HepG2 (cell line): ENCODE results near the gene KLHL35. TPM values are rescaled to one million over a fixed set of nuclear protein-coding genes. Genes with fewer than 3 reads are reported as not detected.
A peak's percentile ranks its signal among the peaks of the same experiment; 100 is the strongest.

Experiments used
- AGO2 ChIP-seq: fragments of 200-400 bp; formaldehyde crosslinking; optimal IDR thresholded peaks from 2 replicates; pipeline ENCODE3; 2017; ENCODE audit warnings: mild to moderate bottlenecking, low read depth, low read length, moderate library complexity
- AKNA ChIP-seq: sonication (generic); formaldehyde crosslinking; IDR thresholded peaks from 2 replicates; pipeline ENCODE4 v1.4.0; 2020; ENCODE audit warnings: missing genetic modification reagents, borderline replicate concordance
- ARNT2 ChIP-seq: sonication (generic); formaldehyde crosslinking; IDR thresholded peaks from 2 replicates; pipeline ENCODE4 v1.8.0; 2022; ENCODE audit warnings: mild to moderate bottlenecking, low read depth, missing genetic modification reagents, moderate library complexity
- CTCF ChIP-seq: sonication (generic); formaldehyde crosslinking; IDR thresholded peaks from 2 replicates; pipeline ENCODE4 v1.5.0; 2020; ENCODE audit warnings: mild to moderate bottlenecking, missing genetic modification reagents, moderate library complexity
- EHMT2 ChIP-seq: fragments of 200-600 bp; sonication (generic); IDR thresholded peaks from 2 replicates; pipeline ENCODE4 v1.7.0; 2017; ENCODE audit warnings: antibody characterized with exemption, low read depth, low read length, borderline replicate concordance
- HOXA7 ChIP-seq: sonication (generic); formaldehyde crosslinking; IDR thresholded peaks from 2 replicates; pipeline ENCODE4 v1.8.1; 2022; ENCODE audit warnings: mild to moderate bottlenecking, missing genetic modification reagents, moderate library complexity
- MYC ChIP-seq: sonication (generic); formaldehyde crosslinking; IDR thresholded peaks from 2 replicates; pipeline ENCODE4 v1.9.0; 2021; ENCODE audit warnings: missing genetic modification reagents, borderline replicate concordance
- SMAD3 ChIP-seq: sonication (generic); formaldehyde crosslinking; IDR thresholded peaks from 2 replicates; pipeline ENCODE4 v1.4.0; 2020; ENCODE audit warnings: missing genetic modification reagents
- TBX2 ChIP-seq: sonication (generic); formaldehyde crosslinking; IDR thresholded peaks from 2 replicates; pipeline ENCODE4 v1.5.0; 2020; ENCODE audit warnings: missing genetic modification reagents, mild to moderate bottlenecking, borderline replicate concordance
- ZC3H4 ChIP-seq: sonication (generic); formaldehyde crosslinking; IDR thresholded peaks from 2 replicates; pipeline ENCODE4 v1.4.0; 2020; ENCODE audit warnings: missing genetic modification reagents, borderline replicate concordance
- ZFP62 ChIP-seq: sonication (generic); formaldehyde crosslinking; IDR thresholded peaks from 2 replicates; pipeline ENCODE4 v1.4.0; 2020; ENCODE audit warnings: missing genetic modification reagents
- ZKSCAN1 ChIP-seq: fragments of 150-350 bp; IDR thresholded peaks from 2 replicates; pipeline ENCODE4 v1.6.1; 2014; ENCODE audit warnings: low read length
- ZNF282 ChIP-seq: fragments of 450-650 bp; IDR thresholded peaks from 2 replicates; pipeline ENCODE4 v1.6.1; 2018; ENCODE audit not compliant: partially characterized antibody
- ZNF33A ChIP-seq: sonication (generic); formaldehyde crosslinking; IDR thresholded peaks from 2 replicates; pipeline ENCODE4 v1.5.1; 2020; ENCODE audit warnings: missing genetic modification reagents, mild to moderate bottlenecking, moderate library complexity, borderline replicate concordance
- polyA plus RNA-seq, 8 experiments: library from polyadenylated mRNA; depleted of rRNA in 3 of 8; stranded (reverse) in 7 of 8; unstranded in 1 of 8; fragments of >200 nt; fragmentation: Illumina TruSeq in 4 of 8; extraction: Trizol in 4 of 8; gene quantifications; 2 replicates each; pipeline versions ENCODE4 v1.2.1 to v1.2.3, GENCODE V29; 2011 to 2016; ENCODE audit warnings: low read depth in 4 of 8, missing spikeins in 1 of 8, mixed read lengths in 1 of 8; ENCODE audit not compliant: insufficient read depth in 1 of 8
- total RNA-seq, 5 experiments: library from RNA; depleted of rRNA; stranded (reverse); fragments of >200 nt; fragmentation: Illumina TruSeq; extraction: Trizol; gene quantifications; 2 replicates each; pipeline ENCODE4 v1.2.3, GENCODE V29; 2016; ENCODE audit warnings: low read depth in 1 of 5
- TF ChIP-seq, protein P1 (sequence below): sonication (generic); formaldehyde crosslinking; IDR thresholded peaks from 2 replicates; pipeline ENCODE4 v1.4.0; 2020; ENCODE audit warnings: missing genetic modification reagents, borderline replicate concordance

The KLHL35 gene
- total and polyA plus RNA-seq, 2 of the 13 experiments (the other 11 are each of a cell fraction or from before 2014, with no cell fraction given), result not detected

DNA sequence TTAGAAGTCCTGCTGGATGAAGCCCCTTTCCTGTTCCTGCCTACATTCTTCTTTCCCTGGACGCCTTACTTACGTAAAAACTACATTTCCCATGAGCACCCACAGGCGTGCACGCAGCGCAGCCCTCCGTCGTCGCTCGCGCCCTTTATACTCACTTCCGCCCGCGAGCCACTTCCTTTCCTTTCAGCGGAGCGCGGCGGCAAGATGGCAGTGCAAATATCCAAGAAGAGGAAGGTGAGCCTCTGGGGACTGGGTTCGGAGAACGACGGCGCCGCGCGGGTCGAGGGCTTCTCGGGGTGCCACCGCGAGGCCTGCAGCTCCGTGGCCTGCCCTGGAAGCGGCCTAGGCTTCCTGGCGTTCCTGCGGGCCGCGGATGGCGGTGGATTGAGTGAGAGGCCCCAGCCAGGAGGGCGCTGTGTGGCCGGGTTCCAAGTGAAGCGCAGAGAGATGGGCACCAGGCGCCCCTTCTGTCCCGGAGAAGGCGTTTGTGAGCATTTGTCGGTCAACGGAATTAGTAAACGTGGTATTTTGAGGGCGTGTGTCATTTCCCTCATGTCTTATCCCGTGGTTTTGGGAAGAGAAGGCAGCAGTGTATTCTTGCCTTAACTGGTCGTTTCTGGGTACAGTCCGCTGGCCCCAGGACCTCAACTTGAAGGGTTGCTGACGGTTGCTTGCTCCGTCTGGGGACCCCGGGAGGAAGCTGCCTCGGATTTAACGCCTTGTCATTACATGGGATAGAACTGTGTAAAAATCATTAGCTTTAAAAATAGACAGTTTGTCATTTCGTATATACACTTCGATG is 33.5 kb downstream of the KLHL35 start, which contains the start of gene RPS3 (continued):
- TF ChIP-seq AKNA (CRISPR knock-in tag) (no peak; the same call in 1 of the 2 replicates), MYC (CRISPR knock-in tag) (peak; percentile 99), TBX2 (CRISPR knock-in tag) (peak; percentile 75), ARNT2 (peak; percentile 88), ZFP62 (CRISPR knock-in tag) (no peak), ZNF282 (no peak), ZC3H4 (CRISPR knock-in tag) (no peak), ZNF33A (CRISPR knock-in tag) (no peak), EHMT2 (no peak), SMAD3 (CRISPR knock-in tag) (peak; percentile 64), HOXA7 (no peak), AGO2 (peak; percentile 97), CTCF (CRISPR knock-in tag) (peak; percentile 65), ZKSCAN1 (no peak)
- TF ChIP-seq, protein P1, sequence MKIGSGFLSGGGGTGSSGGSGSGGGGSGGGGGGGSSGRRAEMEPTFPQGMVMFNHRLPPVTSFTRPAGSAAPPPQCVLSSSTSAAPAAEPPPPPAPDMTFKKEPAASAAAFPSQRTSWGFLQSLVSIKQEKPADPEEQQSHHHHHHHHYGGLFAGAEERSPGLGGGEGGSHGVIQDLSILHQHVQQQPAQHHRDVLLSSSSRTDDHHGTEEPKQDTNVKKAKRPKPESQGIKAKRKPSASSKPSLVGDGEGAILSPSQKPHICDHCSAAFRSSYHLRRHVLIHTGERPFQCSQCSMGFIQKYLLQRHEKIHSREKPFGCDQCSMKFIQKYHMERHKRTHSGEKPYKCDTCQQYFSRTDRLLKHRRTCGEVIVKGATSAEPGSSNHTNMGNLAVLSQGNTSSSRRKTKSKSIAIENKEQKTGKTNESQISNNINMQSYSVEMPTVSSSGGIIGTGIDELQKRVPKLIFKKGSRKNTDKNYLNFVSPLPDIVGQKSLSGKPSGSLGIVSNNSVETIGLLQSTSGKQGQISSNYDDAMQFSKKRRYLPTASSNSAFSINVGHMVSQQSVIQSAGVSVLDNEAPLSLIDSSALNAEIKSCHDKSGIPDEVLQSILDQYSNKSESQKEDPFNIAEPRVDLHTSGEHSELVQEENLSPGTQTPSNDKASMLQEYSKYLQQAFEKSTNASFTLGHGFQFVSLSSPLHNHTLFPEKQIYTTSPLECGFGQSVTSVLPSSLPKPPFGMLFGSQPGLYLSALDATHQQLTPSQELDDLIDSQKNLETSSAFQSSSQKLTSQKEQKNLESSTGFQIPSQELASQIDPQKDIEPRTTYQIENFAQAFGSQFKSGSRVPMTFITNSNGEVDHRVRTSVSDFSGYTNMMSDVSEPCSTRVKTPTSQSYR, result 0 out of 2 replicates have a peak, but pooled peaks have one; percentile 10
